Measurements from ENCODE around the gene DGCR2.

- TF ChIP-seq ZNF114 (CRISPR knock-in tag; IDR thresholded peaks at IDR 0.05): no peak
- no peak for TF ChIP-seq POLR2AphosphoS5 (IDR thresholded peaks at IDR 0.05; ENCODE audit: low read depth)
- no peak for TF ChIP-seq CTCF (conservative IDR thresholded peaks at IDR 0.05; ENCODE audit: low read depth in 2 of 2)
These were observed 99.5 kb downstream of the DGCR2 start for GRCh38 chr22:19022755-19023154.

Data from GM23338 (cell line).